ENCODE data around the gene SIGLEC9.

SIGLEC9 gene

GRCh38 chr19:51124729-51125128 lies at the start of gene SIGLEC9:
Gene SIGLEC9 (plus strand): TSS chr19:51124906. CDS start chr19:51124975, 69 bp downstream.
- DNase-seq = peak in 12 of 56 donors; percentile 6 to 37 (median 19)

DNA sequence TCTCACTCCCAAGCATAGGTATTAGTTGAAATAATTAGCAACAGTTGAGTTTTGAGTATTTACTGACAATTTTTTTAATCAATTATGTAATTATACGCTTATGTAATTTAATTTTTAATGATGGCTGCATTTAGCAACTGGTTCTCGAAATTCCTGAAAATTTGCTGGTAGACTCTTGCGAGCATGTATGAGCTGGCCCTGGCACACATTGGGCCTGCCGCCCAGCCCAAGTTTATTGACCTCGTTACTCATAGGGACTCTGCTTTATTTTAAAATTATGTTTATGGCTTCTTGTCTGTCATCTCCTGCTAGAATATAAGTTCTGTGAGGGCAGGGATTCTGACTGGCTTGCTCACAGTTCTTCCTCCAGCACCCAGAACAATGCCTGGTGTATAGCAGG lies 48.7 kb upstream of the SIGLEC9 start:
- no peak for DNase-seq

DNA sequence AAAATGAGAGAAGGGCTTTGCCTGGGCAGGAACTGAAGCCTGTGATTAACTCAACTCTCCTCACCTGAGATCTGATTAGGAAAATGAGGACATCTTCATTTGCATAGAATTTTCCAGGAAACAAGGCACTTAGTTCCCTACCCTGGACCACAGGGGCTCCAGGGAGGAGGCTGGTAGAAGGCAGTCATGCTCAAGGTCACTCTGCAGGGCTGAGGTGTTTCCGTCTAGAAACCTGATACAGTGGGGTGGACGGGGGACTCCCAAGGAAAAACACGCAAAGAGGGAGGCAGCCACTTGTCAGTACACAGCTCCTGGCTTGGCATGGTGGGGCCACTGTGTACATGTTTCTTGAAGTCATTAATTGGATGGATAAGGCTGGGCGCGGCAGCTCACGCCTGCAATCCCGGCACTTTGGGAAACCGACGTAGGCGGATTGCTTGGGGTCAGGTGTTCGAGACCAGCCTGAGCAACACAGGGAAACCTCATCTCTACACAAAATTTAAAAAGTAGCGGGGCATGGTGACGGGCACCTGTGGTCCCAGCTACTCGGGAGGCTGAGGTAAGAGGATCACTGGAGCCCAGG lies 48.0 kb upstream of the SIGLEC9 start:
- no peak for DNase-seq

DNA sequence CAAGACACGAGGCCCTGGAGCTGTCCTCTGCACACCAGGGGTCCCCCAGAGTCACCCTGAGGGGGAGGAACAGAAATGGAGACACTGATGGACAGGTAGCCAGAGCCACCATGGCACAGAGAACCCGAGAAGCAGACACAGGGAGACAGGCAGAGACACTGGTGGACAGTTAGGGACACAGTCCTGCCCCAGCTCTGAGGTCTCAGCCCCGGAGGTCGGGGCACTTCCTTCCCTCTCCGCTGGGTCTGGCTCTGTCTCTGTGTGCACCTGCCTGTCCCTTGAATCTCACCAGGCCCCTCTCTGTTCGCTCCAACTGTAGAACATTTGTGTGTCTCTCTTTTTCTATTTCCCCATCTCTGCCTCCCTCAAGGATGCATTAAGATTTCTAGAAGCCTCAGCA lies 46.6 kb upstream of the SIGLEC9 start:
- DNase-seq = no peak

GRCh38 chr19:51078731-51079130 lies 46.0 kb upstream of the SIGLEC9 start:
- no peak for DNase-seq

DNA sequence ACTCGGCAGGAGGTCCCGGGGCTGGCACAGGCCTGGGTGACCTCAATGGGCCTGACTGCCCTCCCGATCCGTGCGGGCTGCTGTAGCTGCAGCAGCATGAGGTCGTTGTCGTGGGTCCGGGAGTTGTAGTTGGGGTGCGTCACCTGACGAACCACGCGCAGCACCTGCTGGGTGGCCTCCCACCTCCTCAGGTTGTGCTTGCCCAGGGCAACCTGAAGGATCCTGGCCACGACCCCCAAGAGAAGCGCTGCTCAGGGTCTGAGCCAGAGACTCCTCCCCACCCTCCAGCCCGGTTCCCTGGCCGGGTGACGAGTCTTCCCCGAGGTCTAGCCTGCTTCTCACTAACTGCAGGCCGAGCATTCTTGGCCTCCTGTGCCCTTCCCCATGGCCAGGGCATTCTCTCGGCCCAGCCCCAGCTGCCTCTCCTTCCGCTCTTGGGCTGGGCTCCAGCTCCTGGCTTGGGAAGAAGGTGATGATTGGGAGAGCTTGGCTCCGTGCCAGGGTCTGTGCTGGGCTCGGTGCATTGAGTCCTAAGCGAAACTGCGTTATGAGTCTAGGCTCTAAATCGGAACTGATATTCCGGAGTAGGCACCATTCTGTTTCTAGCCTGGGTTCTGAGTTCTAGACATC lies 45.1 kb upstream of the SIGLEC9 start:
- peak in 3 of 56 donors; percentile 5 to 20 (median 9) for DNase-seq

- no peak for DNase-seq
These were observed 43.2 kb upstream of the SIGLEC9 start for GRCh38 chr19:51081476-51081875.

GRCh38 chr19:51082611-51083010 lies 42.1 kb upstream of the SIGLEC9 start, which contains the start of gene KLK14:
Gene KLK14 (minus strand): TSS chr19:51082887. CDS start chr19:51082614, 273 bp downstream.
- DNase-seq = no peak

DNA sequence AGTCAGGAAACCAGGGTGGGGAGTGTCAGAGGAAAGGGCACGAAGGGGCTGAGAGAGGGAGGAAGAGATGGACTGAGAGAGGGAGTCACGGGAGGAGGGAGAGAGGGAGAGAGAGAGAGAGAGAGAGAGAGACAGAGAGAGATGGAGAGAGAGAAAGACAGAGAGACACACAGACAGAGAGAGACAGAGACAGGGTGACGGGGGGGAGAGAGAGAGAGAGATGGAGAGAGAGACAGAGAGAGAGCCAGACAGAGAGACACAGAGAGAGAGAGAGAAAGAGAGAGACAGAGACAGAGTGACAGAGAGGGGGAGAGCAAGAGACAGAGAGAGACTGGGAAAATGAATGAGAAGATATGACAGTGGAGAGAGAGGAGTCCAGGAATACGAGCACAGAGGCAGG lies 41.5 kb upstream of the SIGLEC9 start:
- no peak for DNase-seq

- no peak for DNase-seq
These were observed 40.9 kb upstream of the SIGLEC9 start for GRCh38 chr19:51083783-51084182.

DNA sequence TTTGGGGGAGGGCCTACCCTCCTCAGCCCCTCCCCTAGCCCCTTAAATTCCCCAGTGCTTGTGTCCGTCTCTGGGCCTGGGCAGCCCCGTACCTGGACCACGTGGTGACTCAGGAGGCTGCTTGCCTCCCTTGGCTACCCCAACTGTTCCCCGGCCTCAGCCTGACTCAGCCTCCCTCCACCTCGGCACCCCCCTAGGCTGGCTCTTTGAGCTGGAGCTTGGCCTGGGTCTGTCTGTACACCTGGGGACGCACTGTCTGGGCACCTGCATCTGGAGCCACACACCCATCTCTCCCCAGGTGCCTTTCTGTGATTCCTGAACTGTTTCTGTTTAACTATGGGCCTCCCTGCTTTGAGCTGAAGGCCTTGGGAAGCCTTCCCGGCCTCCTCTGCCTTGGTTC lies 40.2 kb upstream of the SIGLEC9 start:
- no peak for DNase-seq

DNA sequence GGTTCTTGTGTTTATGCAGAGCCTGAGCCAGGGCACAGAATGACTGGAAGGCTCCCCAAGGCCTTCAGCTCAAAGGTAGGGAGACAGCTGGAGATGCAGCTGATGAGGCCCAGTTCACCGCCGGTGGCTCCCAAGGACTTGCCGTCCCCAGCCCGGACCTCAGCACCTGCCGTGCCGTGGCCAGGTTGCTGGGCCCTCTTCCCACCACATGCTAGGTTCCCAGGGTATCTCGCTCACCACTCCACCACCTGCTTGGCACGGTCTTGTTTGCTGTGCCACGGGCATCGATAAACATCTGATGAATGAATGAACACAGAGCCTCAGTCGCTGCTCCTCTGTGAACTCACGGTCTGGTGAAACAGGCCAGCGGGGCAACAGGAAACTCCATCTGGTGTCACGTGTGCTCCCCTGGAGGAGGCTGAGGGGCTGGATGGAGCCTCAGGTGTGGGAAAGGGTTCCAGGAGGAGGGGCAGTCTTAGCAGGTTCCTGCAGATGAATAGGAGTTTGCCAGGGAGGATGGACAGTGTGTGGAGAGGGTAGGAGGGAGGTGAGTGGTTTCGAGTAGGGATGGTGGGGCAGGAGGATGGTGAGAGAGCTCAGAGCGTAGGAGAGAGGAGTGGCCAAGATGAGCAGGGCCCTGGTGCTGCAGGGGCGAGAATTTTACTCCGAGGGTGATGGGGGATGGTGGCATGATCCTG lies 38.4 kb upstream of the SIGLEC9 start:
- DNase-seq = no peak

DNA sequence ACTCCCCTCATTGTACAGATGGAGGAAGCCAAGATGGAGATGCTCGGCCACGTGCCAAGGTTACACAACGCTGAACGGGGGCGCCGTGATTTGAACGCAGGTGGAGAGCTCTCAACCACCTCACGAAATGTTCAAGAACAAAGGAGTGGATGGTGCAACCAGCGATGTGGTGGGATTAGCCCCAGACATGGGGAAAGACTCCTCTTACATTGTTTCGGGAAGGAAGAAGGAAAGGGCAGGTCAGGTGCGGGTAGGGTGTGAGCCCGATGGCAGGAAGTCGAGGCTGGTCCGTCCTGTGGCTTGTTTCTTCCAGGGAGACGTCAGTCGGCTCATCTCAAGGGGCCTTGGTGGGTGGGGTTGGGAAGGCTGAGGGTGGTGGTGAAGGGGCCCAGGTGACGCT lies 34.9 kb upstream of the SIGLEC9 start:
- DNase-seq = no peak

- no peak for DNase-seq
These were observed 34.2 kb upstream of the SIGLEC9 start for GRCh38 chr19:51090471-51090870.

- DNase-seq = no peak
These were observed 33.6 kb upstream of the SIGLEC9 start for GRCh38 chr19:51091126-51091525.

DNA sequence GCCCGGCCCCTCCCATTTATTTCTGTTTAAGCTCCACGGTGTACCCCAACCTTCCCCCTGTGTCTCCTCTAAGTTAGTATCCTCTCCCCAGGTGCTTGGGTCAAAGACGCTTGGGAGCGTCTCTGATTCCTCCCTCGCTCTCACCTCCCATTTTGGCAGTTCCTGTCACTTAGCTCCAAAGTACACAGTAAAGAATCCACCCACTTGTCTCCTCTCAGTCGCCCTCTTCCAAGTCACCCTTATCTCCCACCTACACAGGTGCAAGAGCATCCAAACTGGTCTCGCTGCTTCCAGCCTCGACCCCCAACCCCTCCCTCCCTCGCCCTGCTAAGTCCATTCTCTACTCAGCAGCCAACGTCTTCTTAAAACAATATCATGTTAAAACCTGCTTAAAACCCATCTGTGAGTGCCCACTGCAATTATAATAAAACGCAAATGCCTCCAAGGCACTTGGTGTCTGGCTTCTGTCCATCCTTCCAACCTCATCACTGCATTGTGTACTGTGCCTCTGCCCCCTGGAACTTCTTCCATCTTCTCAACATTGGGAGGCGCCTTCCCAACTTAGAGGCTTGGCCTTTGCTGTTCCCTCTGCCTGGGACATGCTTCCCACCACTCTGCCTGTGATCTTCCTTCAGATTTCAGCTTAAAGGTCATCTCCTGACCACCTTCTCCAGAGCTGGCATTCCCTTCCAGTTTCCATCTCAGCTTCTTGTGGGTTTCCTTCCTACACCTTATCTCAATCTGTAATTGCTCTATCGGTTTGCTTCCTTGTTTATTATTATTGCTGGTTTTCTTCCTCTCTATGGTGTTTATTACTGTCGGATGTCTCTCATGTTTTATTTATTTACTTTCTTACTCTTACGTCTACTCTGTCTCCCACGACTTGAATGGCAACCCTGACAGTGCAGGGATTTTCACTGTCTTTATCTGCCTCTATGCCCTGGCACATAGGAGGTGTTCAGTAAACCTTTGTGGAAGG lies 32.5 kb upstream of the SIGLEC9 start:
- DNase-seq = no peak

DNA sequence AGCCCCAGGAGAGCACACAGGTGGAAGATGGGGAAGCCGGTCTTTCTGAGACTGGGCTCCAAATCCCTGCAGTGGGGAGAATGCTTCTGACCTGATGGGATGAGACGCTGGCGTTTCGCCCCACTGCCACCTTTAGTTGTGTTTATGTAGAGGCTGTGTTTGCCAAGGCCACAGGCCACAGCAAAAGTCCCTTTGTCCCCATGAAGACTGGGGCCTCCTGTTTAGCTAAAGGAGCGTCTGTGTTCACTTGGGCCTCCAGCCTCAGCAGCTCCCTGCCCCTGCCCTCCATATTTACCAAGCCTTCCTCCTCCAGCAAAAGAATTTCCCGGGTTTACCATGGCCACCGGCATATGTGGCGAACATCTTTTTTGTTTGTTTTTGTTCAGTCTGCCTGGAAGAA lies 31.6 kb upstream of the SIGLEC9 start:
- DNase-seq = no peak

DNA sequence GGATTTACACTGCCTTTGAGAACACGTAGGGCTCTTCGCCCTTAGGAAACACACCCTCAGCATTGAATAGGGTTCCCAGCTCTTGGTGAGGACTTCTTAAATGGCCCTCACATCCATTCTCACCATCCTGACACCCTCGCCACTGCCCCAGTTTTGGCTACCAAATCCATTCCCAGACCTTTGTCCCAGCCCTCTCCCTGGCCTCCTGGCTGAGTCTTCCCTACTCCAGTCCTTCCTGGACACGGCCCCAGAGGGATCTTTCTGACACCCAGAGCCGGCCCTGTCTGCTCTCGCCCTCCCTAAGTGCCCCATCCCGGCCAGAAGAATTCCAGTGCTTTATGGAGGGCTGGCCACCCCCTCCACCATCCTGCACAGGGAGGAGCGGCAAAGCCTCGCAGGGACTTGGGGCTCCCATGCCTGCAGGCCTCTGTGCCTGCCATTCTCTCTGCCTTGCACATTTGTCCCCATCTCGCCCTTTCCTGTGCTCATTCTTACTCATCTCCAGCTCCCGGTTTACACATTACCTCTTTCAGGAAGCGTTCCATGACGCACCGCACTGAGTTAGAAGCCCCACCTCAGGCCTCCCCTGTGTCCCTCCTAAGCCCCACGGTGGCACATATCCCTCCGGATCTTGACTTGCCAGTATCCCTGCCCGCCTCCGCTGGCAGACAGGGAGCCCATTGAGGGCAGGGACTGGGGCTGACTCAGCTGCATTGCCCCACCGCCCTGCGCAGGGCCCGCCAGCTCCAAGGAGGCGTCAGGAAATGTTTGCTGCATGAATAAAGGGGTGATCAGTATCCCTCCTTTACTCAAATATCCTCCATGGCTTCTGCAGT lies 31.0 kb upstream of the SIGLEC9 start:
- DNase-seq = no peak

GRCh38 chr19:51094696-51095279 lies 29.9 kb upstream of the SIGLEC9 start:
- DNase-seq = peak in 7 of 56 donors; percentile 4 to 15 (median 10)

Measured in nucleus accumbens (tissue), 56 donors.